GM19455 (cell line): ENCODE data around the gene C16orf92.
"Not testable (repeated sequence)": the region's sequence is repeated elsewhere in the genome, so short reads cannot be mapped to it uniquely, and the experiment has no call there.

Experiments used
- ATAC-seq: cut with Tn5 transposase; IDR thresholded peaks from one replicate; pipeline ENCODE4 v1.9.1; 2021; ENCODE audit not compliant: unreplicated experiment

Gene C16orf92

DNA sequence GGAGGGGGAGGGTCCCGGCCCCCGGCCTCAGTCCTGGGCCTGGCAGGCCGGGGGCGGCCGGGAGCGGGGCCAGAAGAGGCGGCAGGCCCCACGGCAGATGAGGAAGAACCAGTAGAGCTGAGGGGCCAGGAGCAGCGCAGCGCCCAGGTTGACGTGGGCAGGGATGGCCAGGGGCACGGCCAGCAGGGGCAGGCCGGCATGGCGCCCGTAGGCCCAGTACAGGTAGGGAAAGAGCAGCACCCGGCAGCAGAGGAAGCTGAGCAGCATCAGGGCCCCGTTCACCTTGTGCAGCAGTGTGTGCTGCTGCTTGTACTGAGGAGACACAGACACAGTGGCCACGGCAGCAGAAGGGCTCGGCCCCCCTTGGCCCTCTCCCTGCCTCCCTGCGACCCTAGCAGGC lies 2.2 kb downstream of the C16orf92 start:
- no peak for ATAC-seq

DNA sequence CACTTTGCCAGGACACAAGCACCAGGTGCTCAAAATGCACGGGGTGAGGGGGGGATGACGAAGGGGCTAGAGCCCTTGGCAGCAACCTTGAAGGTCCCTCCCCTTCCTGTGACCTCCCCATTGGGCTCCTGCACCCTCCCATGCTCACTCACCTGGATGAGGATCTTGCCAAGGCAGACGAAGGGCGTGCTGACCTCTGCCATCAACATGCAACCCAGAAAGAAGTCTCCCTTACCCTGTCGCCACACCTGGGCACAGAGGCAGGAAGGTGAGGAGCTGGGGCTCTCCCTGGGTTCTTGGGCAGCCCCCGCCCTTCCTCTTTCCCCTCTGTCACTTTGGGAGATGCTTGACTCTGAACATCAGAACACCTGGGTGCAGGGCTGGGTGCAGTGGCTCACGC lies 2.6 kb downstream of the C16orf92 start:
- no peak for ATAC-seq

DNA sequence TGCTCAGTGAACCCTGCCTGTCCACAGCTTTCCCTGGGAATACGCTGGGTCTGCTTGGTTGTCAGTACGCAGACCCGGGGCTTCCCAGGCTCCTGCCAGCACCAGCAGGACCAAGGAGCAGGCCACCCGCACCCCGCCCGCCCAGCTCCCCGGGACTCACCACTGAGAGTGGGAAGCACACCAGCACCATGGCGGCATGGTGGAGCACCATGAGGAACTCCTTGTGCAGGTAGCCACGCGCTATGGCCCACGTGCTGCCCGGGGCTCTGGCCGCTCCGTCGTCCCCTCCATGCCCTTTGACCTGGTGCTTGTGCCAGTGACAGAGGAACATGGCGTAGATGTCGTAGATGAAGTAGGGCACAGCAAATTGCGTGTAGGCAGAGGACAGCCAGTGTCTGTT lies 3.5 kb downstream of the C16orf92 start:
- no peak for ATAC-seq

DNA sequence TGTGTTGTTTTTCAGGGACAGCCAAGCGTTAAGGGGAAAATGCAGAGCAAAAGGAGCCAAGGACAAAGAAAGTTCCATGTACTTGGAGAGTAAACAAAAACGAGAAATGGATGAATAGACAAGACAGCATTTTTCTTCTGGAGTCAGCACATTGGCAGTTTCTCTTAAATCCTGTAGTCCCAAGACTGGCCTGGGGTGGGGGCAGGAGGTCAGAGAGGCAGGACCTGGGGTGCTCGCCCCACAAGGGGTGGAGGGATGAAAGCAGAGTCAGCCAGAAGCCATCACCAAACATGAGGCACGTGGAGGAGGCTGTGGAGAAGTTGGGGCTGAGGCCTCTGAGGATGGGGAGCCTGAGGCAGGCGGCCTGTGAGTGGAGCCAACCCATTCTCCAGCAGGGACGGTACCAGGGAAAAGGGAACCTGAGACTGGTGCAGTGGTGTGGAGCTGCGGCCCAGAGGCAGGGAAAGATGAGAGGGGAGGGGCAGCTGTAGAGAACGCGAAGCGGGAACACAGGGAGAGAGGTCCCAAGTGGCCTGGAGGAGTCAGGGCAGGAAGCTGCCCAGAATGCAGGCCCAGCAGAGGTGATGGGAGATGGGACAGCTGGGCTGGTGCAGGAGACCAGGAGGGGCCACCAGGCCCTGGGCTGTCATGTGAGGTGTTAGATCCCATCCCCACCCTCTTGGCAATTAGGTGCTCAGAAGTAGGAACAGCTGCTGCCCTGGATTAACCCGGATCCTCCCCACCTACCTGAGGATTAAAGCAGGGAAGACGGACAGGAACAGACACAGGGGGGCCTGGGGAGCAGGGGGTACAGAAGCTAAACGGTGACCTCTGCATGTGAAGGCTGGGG lies 4.8 kb downstream of the C16orf92 start:
- no peak for ATAC-seq

DNA sequence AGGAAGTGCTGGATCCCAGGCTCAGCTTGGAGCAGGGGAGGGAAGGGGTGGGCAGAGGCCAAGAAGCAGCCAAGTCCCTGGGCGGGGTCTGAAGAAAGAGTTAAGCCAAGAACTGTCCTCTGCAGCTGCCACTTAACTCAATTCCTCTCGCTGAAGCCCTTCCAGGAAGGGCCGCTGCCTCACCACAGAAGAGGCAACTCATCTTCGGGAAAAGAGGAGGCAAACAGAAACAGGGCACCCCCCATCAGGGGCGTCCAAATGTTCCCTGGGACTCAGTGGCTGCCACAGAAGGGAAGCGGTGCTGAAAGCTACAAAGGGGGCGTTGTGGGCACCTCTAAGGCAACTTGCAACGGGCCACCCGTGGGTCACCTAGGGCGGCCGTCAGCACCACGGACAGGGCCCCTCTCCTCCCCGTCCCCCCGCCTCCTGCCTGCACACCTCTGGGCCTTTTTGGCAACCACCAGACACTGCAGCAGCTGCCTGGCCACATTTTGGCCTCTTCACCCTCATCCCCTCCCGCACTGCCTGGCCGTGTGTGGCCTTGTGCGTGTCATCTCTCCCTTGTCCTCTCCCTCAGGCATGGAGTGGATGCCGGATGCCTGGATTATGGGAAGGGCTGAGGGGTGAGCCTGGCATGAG lies 5.6 kb downstream of the C16orf92 start:
- ATAC-seq: no peak

DNA sequence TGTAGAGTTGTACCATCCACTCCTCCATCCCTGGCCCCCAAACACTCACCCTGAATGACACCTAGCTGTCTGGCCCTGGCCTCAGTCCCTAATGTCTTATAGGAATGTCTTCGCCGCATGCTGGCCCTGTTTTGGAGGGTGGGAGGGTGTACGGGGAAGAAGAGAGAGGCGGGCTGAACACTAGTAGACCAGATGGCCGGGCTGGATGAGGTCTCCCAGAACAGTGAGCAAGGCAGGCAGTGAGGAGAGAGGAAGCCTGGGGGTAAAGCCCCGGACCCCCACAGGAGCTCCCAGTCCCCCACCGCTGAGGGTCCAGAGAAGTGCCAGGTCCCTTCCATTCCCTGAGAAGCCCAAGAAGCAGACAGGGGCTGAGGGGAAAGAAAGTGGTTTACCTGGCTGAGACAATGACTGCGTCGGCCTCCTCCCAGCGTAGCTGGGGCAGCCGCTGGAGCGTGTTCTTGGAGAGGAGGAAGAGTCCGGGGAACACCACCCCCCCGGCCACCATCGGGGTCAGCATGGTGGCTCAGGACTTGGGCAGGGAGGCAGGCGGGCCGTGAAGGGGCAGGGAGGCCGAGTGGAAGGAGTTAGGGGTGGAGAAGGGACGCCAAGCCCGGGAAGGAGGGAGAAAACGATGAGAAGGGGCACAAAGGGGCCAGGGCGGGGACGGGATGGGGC lies 7.2 kb downstream of the C16orf92 start:
- no peak for ATAC-seq

DNA sequence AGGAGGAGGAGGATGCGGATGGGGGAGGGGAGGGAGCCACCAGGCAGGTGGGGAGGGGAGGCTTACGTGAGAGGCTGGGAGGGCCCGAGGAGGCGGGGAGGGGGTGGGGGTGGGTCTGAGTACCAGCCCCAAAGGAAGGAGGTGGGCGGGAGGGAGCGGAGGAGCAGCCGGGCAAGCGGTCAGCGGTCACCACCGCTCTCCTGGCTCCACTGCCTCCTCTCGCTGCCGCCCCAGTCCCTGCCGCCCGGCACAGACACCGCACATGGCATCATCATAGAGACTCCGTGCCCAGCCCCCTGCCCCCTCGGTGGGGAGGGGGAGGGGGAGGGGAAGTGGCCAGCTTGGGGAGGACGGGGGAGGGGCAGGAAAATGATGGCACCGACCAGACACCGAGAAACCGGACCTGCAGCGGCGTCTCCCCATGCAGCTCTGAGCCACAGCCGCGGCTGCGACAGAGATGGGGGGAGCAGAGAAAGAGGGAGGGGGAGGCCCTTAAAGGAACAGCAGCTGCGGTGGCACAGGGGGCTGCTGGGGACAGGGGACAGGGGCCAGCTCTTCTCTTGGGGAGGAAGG lies 7.9 kb downstream of the C16orf92 start, which contains the start of gene TLCD3B:
TSS of gene TLCD3B (minus strand) at position 431 of the 573 bp plus-strand sequence. CDS start 744 bp downstream, outside the sequence.
- no peak for ATAC-seq

DNA sequence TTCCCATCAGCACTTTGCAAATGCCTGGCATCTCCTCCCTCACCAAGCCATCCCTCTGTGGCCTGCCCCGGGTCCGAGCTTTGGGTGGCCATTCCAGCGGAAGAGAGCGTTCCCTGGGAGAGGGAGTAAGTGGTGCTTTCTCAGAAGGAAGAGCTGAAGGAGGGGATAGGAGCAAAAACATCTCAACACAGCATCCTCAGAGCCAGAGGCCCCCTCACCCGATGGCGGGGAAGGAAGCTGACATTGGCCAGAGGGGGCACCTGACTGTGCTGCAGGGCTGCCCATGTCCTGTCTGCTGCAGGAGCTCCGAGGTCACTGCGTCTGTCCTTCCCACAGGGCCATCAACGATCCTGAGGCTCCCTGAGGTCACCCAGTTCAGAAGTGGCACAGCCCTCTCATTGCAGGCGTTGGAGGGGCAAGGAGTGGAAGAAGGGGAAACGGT lies 8.5 kb downstream of the C16orf92 start:
- ATAC-seq: no peak

DNA sequence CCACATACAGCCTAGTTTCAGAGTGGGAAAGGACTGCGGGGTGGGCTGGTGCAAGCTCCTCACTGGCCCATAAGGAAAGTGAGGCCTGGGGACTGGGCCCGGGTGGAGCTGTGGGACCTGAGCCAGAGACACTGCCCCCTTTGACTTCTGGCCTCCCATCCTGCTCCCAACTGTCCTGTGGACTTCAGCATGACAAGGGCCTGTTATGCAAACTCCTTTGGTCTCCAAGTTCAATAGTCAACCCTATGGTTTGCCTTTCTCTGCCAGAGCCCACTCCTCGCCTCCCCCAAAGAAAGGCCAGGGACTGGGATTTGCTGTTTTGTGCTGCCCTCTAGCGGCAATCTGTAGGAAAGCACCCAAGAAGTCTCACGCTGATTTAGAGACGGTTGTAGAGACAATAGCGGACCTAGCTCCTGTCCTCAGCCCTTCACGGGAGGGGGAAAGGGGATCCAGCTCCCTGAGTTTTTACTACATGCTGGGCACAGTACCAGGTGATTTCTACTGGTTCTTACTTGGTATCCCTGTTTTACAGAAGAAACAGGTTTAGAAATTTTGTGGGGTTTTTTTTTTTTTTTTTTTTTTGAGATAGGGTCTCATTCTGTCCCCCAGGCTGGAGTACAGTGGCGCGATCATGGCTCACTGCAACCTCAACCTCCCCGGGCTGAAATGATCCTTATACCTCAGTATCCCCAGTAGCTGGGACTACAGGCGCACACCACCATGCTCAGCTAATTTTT lies 9.3 kb downstream of the C16orf92 start:
- ATAC-seq: no peak

DNA sequence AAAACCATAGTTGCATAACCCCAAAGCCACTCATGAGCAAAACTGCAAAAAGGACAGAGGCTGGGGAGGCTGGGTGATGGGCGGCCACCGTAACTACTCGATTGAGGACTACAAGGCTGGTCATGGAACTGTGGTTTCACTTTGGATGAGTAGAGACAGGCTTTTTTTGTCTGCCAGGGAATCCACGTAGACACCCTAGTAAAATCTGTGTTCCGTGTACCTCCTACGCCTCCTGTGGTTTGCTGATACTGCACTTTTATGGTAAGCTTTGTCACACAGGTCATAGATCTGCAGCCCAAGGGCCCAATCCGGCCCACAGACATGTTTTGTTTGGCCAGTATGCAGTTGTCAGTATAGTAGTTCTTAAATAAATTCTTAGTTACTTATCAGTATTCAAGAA lies 10.3 kb downstream of the C16orf92 start:
- no peak for ATAC-seq

GRCh38 chr16:30040221-30040620 lies 17.2 kb downstream of the C16orf92 start:
- no peak for ATAC-seq

- ATAC-seq: not testable (repeated sequence)
Observed at GRCh38 chr16:30040690-30041089, 17.7 kb downstream of the C16orf92 start.

DNA sequence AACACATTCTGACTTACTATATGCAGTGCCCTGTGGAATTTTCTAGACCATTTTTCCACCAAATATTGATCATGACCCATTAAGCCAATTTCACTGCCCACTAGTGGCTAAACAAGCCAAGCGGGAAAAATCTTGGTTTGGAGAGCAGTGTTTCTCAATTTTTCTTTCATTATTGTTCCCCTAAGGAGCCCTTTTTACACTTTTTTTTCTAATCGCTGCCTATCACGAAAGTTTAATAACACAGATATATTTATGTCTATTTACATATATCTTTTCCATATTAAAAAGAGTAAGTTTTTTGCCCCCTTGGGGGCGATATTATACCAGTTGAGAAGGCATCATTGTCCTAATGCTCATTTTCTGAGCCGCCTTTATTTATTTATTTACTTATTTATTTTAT lies 18.8 kb downstream of the C16orf92 start:
- ATAC-seq: no peak

GRCh38 chr16:30046178-30046577 lies 23.2 kb downstream of the C16orf92 start:
- ATAC-seq: no peak

GRCh38 chr16:30046588-30046987 lies 23.6 kb downstream of the C16orf92 start:
- ATAC-seq: no peak

- ATAC-seq: no peak
Observed at GRCh38 chr16:30049871-30050270, 26.9 kb downstream of the C16orf92 start.

DNA sequence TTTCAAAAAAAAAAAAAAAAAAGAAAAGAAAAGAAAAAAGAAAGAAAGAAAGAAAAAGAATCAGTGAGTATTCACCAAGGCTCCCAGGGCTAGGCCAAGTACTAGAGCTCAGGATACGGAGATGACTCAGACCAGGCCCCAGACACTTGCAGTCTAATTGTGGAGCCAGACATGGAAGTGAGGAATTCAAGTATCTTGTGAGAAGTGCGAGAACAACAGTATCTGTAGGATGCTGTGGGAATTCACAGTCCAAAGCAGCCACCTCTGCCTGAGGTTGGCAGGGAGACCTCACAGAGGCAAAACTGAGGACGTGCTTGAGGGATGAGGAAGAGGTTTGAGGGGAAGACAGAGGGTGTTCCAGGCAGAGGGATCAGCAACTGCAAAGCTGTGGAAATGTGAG lies 28.5 kb downstream of the C16orf92 start:
- no peak for ATAC-seq

GRCh38 chr16:30052671-30053372 lies 29.8 kb downstream of the C16orf92 start:
- ATAC-seq: peak; percentile 65

DNA sequence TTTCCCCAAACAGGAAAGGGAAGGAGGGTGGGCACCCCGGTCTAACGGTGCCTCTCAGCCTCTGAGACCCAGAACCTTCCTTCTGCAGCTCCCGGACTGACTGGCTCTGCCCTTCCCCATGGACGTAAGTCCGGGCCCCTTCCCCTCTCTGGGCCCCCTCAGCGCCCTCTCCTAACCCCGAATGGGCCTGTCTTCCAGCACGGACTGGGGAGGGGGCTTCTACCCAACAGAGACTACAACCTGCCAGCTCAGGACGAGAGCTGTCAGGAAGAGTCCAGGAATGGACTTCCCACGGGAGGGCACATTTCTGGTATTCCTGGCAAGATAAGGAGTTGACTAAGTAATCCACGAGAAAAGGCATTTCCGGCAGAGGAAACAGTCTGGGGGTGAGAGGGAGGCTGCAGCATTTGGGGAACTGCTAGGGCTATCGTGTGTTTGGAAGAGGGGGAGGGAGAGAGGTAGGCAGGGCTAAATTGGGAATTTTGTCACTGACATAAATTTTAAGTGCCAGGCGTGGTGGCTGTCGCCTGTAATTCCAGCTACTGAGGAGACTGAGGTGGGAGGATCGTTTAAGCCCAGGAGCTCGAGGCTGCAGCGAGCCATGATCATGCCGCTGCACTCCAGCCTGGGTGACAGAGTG lies 30.5 kb downstream of the C16orf92 start:
- peak; percentile 17 for ATAC-seq

DNA sequence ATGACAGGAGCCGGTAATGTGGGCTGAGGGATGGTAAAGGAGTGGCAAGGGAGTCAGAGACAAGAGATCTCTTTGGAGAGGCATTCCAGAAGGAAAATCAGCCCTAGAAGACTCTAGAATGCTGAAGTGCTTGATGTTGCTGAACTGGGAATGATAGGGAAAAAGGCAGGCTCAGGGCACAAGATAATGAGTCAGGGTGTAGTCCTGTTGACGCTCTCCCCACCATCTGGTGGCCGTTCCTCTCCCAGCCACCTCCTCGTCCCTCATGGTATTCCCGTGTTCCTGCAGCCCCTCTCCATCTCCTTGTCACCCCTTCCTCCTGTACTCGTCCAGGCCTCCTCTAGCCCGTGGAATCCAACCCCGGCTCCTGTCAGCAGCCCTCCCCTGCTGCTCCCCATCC lies 31.5 kb downstream of the C16orf92 start:
- ATAC-seq: no peak
